Measurements from ENCODE around the gene KRTAP2-1.
A peak's percentile ranks its signal among the peaks of the same experiment; 100 is the strongest.

The KRTAP2-1 gene

GRCh38 chr17:41071606-41072360 is 24.7 kb upstream of the KRTAP2-1 start:
- Histone ChIP-seq H2BK5ac (ENCODE audit: low read length) (no peak overlapping the region), H3K9me3 (replicated peaks in 1 of 2; ENCODE audit: control insufficient read depth in 2 of 2, insufficient read depth in 1 of 2, low read depth in 1 of 2, low read length in 2 of 2) (no peaks in the 10 kb centered on the region), H3K27me3 (ENCODE audit: control insufficient read depth in 3 of 3, insufficient read depth in 3 of 3, low read depth in 1 of 3, low read length in 3 of 3) (no peaks in the 10 kb centered on the region), H4K8ac (ENCODE audit: low read depth, low read length) (peak overlapping the region; percentile 52), H3K4me2 (ENCODE audit: insufficient read depth, low read length, poor library complexity, severe bottlenecking) (no peak overlapping the region), H2BK12ac (ENCODE audit: low read length) (no peak overlapping the region), H3K36me3 (replicated peaks in 1 of 2; ENCODE audit: control insufficient read depth in 2 of 2, insufficient read depth in 2 of 2, low read length in 2 of 2) (no peaks in the 10 kb centered on the region), H4K91ac (ENCODE audit: low read depth, low read length, poor library complexity) (no peak overlapping the region), H3K27ac (replicated peaks; ENCODE audit: low read length) (no peak overlapping the region), H2BK15ac (ENCODE audit: low read length) (no peak overlapping the region), H3K18ac (ENCODE audit: low read length) (peak overlapping the region; percentile 32), H3K79me1 (ENCODE audit: low read depth, low read length) (no peaks in the 10 kb centered on the region), H3K9ac (ENCODE audit: low read depth, low read length, poor library complexity) (no peak overlapping the region), H2AK5ac (ENCODE audit: low read depth, low read length) (peak overlapping the region; percentile 38), H3K4me3 (ENCODE audit: low read length in 2 of 2) (peak overlapping the region in 1 of 2 donors; percentile 27), H3K14ac (ENCODE audit: low read length) (no peak overlapping the region), H2BK120ac (ENCODE audit: low read depth, low read length) (no peak overlapping the region), H2AFZ (ENCODE audit: low read length) (no peak overlapping the region), H3K23ac (ENCODE audit: low read depth, low read length, poor library complexity) (no peak overlapping the region), H3K4ac (ENCODE audit: low read length) (no peak overlapping the region), H3K4me1 (ENCODE audit: control insufficient read depth in 2 of 2, insufficient read depth in 1 of 2, low read depth in 1 of 2, low read length in 2 of 2) (no peaks in the 10 kb centered on the region)
- WGBS, 2 donors (ENCODE audit: extremely low coverage in 2 of 2, insufficient read length in 2 of 2, insufficient replicate concordance in 1 of 2): no CpG with 5 or more reads among the region's 5 CpGs
- no peak for DNase-seq (ENCODE audit: low spot score)

- Histone ChIP-seq H2BK120ac (ENCODE audit: low read depth, low read length) (no peak overlapping the region), H2BK15ac (ENCODE audit: low read length) (no peak overlapping the region), H3K79me1 (ENCODE audit: low read depth, low read length) (no peaks in the 10 kb centered on the region), H3K4me1 (ENCODE audit: control insufficient read depth in 2 of 2, insufficient read depth in 1 of 2, low read depth in 1 of 2, low read length in 2 of 2) (no peaks in the 10 kb centered on the region), H3K27me3 (ENCODE audit: control insufficient read depth in 3 of 3, insufficient read depth in 3 of 3, low read depth in 1 of 3, low read length in 3 of 3) (no peaks in the 10 kb centered on the region), H3K9ac (ENCODE audit: low read depth, low read length, poor library complexity) (no peak overlapping the region), H3K4me2 (ENCODE audit: insufficient read depth, low read length, poor library complexity, severe bottlenecking) (no peak overlapping the region), H3K14ac (ENCODE audit: low read length) (no peak overlapping the region), H4K8ac (ENCODE audit: low read depth, low read length) (no peak overlapping the region), H3K4me3 (ENCODE audit: low read length in 2 of 2) (no peak overlapping the region), H3K9me3 (replicated peaks in 1 of 2; ENCODE audit: control insufficient read depth in 2 of 2, insufficient read depth in 1 of 2, low read depth in 1 of 2, low read length in 2 of 2) (no peaks in the 10 kb centered on the region), H2BK5ac (ENCODE audit: low read length) (no peak overlapping the region), H3K23ac (ENCODE audit: low read depth, low read length, poor library complexity) (no peak overlapping the region), H2AK5ac (ENCODE audit: low read depth, low read length) (no peak overlapping the region), H4K91ac (ENCODE audit: low read depth, low read length, poor library complexity) (no peak overlapping the region), H3K18ac (ENCODE audit: low read length) (no peak overlapping the region), H2AFZ (ENCODE audit: low read length) (no peak overlapping the region), H3K4ac (ENCODE audit: low read length) (no peak overlapping the region), H2BK12ac (ENCODE audit: low read length) (no peak overlapping the region), H3K27ac (replicated peaks; ENCODE audit: low read length) (no peak overlapping the region), H3K36me3 (replicated peaks in 1 of 2; ENCODE audit: control insufficient read depth in 2 of 2, insufficient read depth in 2 of 2, low read length in 2 of 2) (no peaks in the 10 kb centered on the region)
- WGBS, 2 donors (ENCODE audit: extremely low coverage in 2 of 2, insufficient read length in 2 of 2, insufficient replicate concordance in 1 of 2): no CpG with 5 or more reads among the region's 3 CpGs
- DNase-seq (ENCODE audit: low spot score): no peak
Observed at GRCh38 chr17:41069031-41069430, 21.9 kb upstream of the KRTAP2-1 start.

DNA sequence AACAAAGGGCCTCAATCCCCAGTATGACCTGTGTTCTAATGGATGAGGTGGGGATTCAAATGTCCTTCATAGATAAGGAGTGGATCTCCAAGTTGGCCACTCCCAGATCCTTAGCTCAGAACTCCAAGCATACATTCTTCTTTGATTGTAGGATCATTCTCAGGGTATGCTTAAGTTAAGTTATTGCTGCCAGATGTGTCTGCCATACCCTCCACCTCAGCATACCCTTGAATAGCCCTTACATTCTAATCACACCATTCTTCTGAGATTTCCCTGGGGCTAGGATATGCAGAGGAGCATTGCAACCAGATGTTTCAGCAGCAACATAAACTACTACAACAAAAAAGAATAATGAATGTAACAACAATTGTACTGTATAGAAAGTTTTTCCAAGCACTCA is 20.2 kb upstream of the KRTAP2-1 start:
- H3K9me3 ChIP-seq (replicated peaks in 1 of 2; ENCODE audit: control insufficient read depth in 2 of 2, insufficient read depth in 1 of 2, low read depth in 1 of 2, low read length in 2 of 2): no peaks in the 10 kb centered on the region
- H4K8ac ChIP-seq (ENCODE audit: low read depth, low read length): no peak overlapping the region
- H3K18ac ChIP-seq (ENCODE audit: low read length): no peak overlapping the region
- no peak overlapping the region for H3K4ac ChIP-seq (ENCODE audit: low read length)
- H3K4me3 ChIP-seq (ENCODE audit: low read length in 2 of 2): no peak overlapping the region
- H3K4me2 ChIP-seq (ENCODE audit: insufficient read depth, low read length, poor library complexity, severe bottlenecking): no peak overlapping the region
- H2AK5ac ChIP-seq (ENCODE audit: low read depth, low read length): no peak overlapping the region
- H4K91ac ChIP-seq (ENCODE audit: low read depth, low read length, poor library complexity): no peak overlapping the region
- H3K9ac ChIP-seq (ENCODE audit: low read depth, low read length, poor library complexity): no peak overlapping the region
- H2BK12ac ChIP-seq (ENCODE audit: low read length): no peak overlapping the region
- no peaks in the 10 kb centered on the region for H3K4me1 ChIP-seq (ENCODE audit: control insufficient read depth in 2 of 2, insufficient read depth in 1 of 2, low read depth in 1 of 2, low read length in 2 of 2)
- H3K27me3 ChIP-seq (ENCODE audit: control insufficient read depth in 3 of 3, insufficient read depth in 3 of 3, low read depth in 1 of 3, low read length in 3 of 3): no peaks in the 10 kb centered on the region
- H2BK15ac ChIP-seq (ENCODE audit: low read length): no peak overlapping the region
- no peak overlapping the region for H3K14ac ChIP-seq (ENCODE audit: low read length)
- DNase-seq (ENCODE audit: low spot score): no peak
- no peak overlapping the region for H2AFZ ChIP-seq (ENCODE audit: low read length)
- H3K27ac ChIP-seq (replicated peaks; ENCODE audit: low read length): no peak overlapping the region
- no peak overlapping the region for H3K23ac ChIP-seq (ENCODE audit: low read depth, low read length, poor library complexity)
- H2BK120ac ChIP-seq (ENCODE audit: low read depth, low read length): no peak overlapping the region
- H3K36me3 ChIP-seq (replicated peaks in 1 of 2; ENCODE audit: control insufficient read depth in 2 of 2, insufficient read depth in 2 of 2, low read length in 2 of 2): no peaks in the 10 kb centered on the region
- H2BK5ac ChIP-seq (ENCODE audit: low read length): no peak overlapping the region
- H3K79me1 ChIP-seq (ENCODE audit: low read depth, low read length): no peaks in the 10 kb centered on the region

- H4K8ac ChIP-seq (ENCODE audit: low read depth, low read length): no peak within 1 kb of the TSS
- H3K18ac ChIP-seq (ENCODE audit: low read length): no peak within 1 kb of the TSS
- H3K27ac ChIP-seq (replicated peaks; ENCODE audit: low read length): no peak within 1 kb of the TSS
- H2AK5ac ChIP-seq (ENCODE audit: low read depth, low read length): no peak within 1 kb of the TSS
- no peak within 1 kb of the TSS for H2AFZ ChIP-seq (ENCODE audit: low read length)
- no peaks in the 10 kb centered on the region for H3K4me1 ChIP-seq (ENCODE audit: control insufficient read depth in 2 of 2, insufficient read depth in 1 of 2, low read depth in 1 of 2, low read length in 2 of 2)
- WGBS, 2 donors (ENCODE audit: extremely low coverage in 2 of 2, insufficient read length in 2 of 2, insufficient replicate concordance in 1 of 2): no CpG with 5 or more reads among the region's 6 CpGs
- no peaks in the 10 kb centered on the region for H3K9me3 ChIP-seq (replicated peaks in 1 of 2; ENCODE audit: control insufficient read depth in 2 of 2, insufficient read depth in 1 of 2, low read depth in 1 of 2, low read length in 2 of 2)
- no peak within 1 kb of the TSS for H2BK12ac ChIP-seq (ENCODE audit: low read length)
- DNase-seq (ENCODE audit: low spot score): no peak
- H2BK15ac ChIP-seq (ENCODE audit: low read length): no peak within 1 kb of the TSS
- H3K4ac ChIP-seq (ENCODE audit: low read length): no peak within 1 kb of the TSS
- no peaks in the 10 kb centered on the region for H3K27me3 ChIP-seq (ENCODE audit: control insufficient read depth in 3 of 3, insufficient read depth in 3 of 3, low read depth in 1 of 3, low read length in 3 of 3)
- no peak within 1 kb of the TSS for H3K4me2 ChIP-seq (ENCODE audit: insufficient read depth, low read length, poor library complexity, severe bottlenecking)
- no peak within 1 kb of the TSS for H3K9ac ChIP-seq (ENCODE audit: low read depth, low read length, poor library complexity)
- H3K14ac ChIP-seq (ENCODE audit: low read length): no peak within 1 kb of the TSS
- no peak within 1 kb of the TSS for H4K91ac ChIP-seq (ENCODE audit: low read depth, low read length, poor library complexity)
- no peak within 1 kb of the TSS for H3K4me3 ChIP-seq (ENCODE audit: low read length in 2 of 2)
- H2BK120ac ChIP-seq (ENCODE audit: low read depth, low read length): no peak within 1 kb of the TSS
- H3K36me3 ChIP-seq (replicated peaks in 1 of 2; ENCODE audit: control insufficient read depth in 2 of 2, insufficient read depth in 2 of 2, low read length in 2 of 2): no peaks in the 10 kb centered on the region
- no peak within 1 kb of the TSS for H3K23ac ChIP-seq (ENCODE audit: low read depth, low read length, poor library complexity)
- H2BK5ac ChIP-seq (ENCODE audit: low read length): no peak within 1 kb of the TSS
- no peaks in the 10 kb centered on the region for H3K79me1 ChIP-seq (ENCODE audit: low read depth, low read length)
Observed at GRCh38 chr17:41065829-41066624, 18.9 kb upstream of the KRTAP2-1 start, which contains the start of gene KRTAP2-4. KRTAP2-4 (minus strand) TSS chr17:41065879; CDS start chr17:41065845, 34 bp downstream.

Data from neuronal stem cell (in vitro differentiated cells).